ENCODE data around the gene PPFIA3.
A peak's percentile ranks its signal among the peaks of the same experiment; 100 is the strongest.

Gene PPFIA3

GRCh38 chr19:49182848-49183375 is 63.6 kb downstream of the PPFIA3 start:
- peak; percentile 51 for DNase-seq (ENCODE audit: low spot score)

- no peak for DNase-seq (ENCODE audit: low spot score)
These were observed 66.8 kb downstream of the PPFIA3 start for GRCh38 chr19:49186108-49186507.

- DNase-seq (ENCODE audit: low spot score), result no peak
These were observed 69.4 kb downstream of the PPFIA3 start for GRCh38 chr19:49188626-49189200.

- no peak for DNase-seq (ENCODE audit: low spot score)
These were observed 69.9 kb downstream of the PPFIA3 start for GRCh38 chr19:49189259-49189658.

DNA sequence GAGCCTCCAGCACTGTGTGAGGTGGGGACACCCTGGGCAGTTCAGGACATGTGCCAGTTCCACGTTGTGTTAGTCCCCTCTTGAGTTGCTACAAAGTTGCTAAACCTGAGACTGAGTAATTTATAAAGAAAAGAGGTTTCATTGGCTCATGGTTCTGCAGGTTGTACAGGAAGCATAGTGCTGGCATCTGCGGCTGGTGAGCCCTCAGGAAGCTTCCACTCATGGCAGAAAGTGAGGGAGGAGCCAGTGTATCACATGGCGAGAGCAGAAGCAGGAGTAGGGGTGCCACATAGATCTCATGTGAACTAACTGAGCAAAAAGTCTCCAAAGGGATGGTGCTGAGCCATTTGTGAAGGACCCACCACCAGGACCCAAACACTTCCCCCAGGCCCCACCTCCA is 71.4 kb downstream of the PPFIA3 start:
- DNase-seq (ENCODE audit: low spot score), result no peak

DNA sequence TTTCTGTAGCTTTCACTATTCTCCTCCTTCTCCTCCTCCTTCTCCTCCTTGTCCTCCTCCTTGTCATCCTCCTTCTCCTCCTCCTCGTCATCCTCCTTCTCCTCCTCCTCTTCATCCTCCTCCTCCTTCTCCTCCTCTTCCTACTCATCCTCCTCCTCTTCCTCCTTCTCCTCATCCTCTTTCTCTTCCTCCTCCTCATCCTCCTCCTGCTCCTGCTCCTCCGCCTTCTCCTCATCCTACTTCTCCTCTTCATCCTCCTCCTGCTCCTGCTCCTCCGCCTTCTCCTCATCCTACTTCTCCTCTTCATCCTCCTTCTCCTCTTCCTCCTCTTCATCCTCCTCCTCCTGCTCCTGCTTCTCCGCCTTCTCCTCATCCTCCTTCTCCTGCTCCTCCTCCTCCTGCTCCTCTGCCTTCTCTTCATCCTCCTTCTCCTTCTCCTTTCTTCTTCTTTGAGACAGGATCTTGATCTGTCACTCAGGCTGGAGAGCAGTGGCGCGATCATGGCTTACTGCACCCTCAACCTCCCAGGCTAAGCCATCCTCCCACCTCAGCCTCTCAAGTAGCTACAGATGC is 74.6 kb downstream of the PPFIA3 start:
- no peak for DNase-seq (ENCODE audit: low spot score)

DNA sequence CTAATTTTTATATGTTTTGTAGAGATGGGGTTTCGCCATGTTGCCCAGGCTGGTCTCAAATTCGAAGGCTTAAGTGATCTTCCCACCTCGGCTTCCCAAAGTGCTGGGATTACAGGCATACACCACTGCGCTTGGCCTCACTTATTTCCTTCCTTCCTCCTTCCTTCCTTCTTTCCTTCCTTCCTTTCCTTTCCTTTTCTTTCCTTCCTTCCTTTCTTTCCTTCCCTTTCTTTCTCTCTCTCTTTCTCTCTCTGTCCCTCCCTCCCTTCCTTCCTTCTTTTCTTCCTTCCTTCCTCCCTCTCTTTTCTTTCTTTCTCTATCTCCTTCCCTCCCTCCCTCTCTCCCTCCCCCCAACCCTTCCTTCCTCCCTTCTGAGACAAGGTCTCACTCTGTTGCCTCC is 75.1 kb downstream of the PPFIA3 start:
- no peak for DNase-seq (ENCODE audit: low spot score)

DNA sequence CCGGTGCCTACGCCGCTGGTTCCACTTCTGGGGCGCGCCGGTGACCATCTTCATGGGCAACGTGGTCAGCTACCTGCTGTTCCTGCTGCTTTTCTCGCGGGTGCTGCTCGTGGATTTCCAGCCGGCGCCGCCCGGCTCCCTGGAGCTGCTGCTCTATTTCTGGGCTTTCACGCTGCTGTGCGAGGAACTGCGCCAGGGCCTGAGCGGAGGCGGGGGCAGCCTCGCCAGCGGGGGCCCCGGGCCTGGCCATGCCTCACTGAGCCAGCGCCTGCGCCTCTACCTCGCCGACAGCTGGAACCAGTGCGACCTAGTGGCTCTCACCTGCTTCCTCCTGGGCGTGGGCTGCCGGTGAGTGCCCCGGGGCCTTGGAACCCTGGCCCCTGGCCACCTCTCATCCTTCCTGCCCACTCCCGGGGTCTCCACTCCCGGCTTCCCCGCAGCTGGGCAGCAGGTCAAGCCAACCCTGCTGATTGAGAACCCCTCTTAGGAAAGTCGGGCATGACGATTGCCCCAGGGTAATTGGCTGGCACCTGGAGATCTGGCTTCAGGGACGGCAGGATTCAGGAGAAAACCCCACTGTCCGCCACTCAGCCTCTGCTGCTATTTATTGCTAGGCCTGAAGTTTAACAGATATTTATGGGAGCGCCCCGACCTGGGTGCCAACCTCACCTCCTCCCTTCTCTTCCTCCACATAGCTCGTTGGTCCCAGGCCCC is 77.3 kb downstream of the PPFIA3 start:
- peak; percentile 25 for DNase-seq (ENCODE audit: low spot score)

GRCh38 chr19:49200238-49200862 is 81.0 kb downstream of the PPFIA3 start:
- no peak for DNase-seq (ENCODE audit: low spot score)

Measured in cerebellar cortex (tissue), 1 donor.